Measurements from ENCODE around the gene COL25A1.

DNA sequence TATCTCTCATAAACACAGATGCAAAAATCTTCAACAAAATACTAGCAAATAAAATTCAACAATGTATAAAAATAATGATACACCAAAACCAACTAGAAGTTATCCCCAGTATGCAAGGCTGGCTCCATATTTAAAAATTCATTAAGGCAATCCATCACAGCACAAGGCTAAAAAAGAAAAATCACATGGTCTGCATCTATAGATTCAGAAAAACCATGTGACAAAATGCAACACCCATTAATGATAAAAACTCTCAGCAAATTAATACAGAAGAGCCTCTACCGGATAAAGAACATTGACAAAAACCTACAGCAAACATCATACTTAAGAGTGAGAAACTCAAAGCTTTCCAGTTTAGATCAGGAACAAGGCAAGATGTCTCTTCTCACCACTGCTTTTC is 182.6 kb downstream of the COL25A1 start:
- TF ChIP-seq POLR2A (IDR thresholded peaks at IDR 0.05; ENCODE audit: low read depth, low read length) (no peak), POLR2AphosphoS5 (IDR thresholded peaks at IDR 0.05; ENCODE audit: low read depth, low read length) (no peak), TAF1 (IDR thresholded peaks at IDR 0.05; ENCODE audit: borderline replicate concordance, low read depth, low read length) (no peak)

Data from GM12892 (cell line).